ENCODE results near the gene EYA2.

EYA2 gene

DNA sequence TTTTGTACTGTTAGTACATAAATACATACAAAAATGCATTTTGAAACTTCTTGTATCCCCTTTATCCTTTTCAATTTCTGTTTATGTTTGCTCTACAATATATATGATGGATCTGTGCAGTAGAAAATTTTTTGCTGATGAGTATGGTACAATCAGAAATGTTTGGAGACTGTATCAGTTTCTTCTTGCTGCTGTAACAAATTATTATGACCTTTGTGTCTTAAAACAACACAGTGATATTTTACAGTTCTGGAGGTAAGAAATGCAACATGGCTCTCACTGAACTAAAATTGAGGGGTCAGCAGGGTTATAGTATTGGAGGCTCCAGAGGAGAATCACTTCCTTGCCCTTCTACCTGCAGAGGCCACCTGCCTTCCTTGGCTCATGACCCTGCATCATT lies 184.4 kb downstream of the EYA2 start:
- TF ChIP-seq, protein P1, sequence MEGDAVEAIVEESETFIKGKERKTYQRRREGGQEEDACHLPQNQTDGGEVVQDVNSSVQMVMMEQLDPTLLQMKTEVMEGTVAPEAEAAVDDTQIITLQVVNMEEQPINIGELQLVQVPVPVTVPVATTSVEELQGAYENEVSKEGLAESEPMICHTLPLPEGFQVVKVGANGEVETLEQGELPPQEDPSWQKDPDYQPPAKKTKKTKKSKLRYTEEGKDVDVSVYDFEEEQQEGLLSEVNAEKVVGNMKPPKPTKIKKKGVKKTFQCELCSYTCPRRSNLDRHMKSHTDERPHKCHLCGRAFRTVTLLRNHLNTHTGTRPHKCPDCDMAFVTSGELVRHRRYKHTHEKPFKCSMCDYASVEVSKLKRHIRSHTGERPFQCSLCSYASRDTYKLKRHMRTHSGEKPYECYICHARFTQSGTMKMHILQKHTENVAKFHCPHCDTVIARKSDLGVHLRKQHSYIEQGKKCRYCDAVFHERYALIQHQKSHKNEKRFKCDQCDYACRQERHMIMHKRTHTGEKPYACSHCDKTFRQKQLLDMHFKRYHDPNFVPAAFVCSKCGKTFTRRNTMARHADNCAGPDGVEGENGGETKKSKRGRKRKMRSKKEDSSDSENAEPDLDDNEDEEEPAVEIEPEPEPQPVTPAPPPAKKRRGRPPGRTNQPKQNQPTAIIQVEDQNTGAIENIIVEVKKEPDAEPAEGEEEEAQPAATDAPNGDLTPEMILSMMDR (IDR thresholded peaks at IDR 0.05; ENCODE audit: insufficient read depth, low read depth, low read length, missing control alignments): no peak
- H3K4me3 ChIP-seq (ENCODE audit: low read length): no peak overlapping the region
- DNase-seq (ENCODE audit: low read depth): no peak

DNA sequence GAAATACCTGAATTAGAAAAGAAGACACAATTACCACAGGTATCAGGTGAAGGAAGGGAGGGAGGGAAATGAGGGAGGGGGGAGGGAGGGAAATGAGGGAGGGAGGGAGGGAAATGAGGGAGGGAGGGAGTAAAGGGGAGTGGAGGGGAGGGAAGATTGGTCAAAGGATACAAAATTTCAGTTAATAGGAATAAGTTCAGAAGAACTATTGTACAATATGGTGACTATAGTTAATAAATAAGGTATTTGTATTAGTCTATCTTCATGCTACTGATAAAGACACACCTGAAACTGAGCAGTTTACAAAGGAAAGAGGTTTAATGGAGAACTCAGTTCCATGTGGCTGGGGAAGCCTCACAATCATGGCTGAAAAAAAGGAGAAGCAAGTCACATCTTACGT lies 185.7 kb downstream of the EYA2 start:
- DNase-seq (ENCODE audit: low read depth): no peak
- TF ChIP-seq, protein P1 (IDR thresholded peaks at IDR 0.05; ENCODE audit: insufficient read depth, low read depth, low read length, missing control alignments): no peak
- H3K4me3 ChIP-seq (ENCODE audit: low read length): no peak overlapping the region

DNA sequence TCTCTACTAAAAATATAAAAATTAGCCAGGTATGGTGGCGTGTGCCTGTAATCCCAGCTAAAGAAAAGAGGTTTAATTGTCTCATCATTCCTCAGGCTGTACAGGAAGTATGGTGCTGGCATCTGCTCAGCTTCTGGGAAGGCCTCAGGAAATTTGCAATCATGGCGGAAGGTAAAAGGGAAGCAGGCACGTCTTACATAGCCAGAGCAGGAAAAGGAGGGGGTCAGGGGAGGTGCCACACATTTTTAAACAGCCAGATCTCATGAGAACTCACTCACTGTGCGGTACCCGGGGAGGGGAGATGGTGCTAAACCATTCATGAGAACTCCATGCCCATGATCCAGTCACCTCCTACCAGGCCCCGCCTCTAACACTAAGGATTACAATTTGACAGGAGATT lies 191.7 kb downstream of the EYA2 start:
- no peak overlapping the region for H3K4me3 ChIP-seq (ENCODE audit: low read length)
- TF ChIP-seq, protein P1 (IDR thresholded peaks at IDR 0.05; ENCODE audit: insufficient read depth, low read depth, low read length, missing control alignments): no peak
- no peak for DNase-seq (ENCODE audit: low read depth)

DNA sequence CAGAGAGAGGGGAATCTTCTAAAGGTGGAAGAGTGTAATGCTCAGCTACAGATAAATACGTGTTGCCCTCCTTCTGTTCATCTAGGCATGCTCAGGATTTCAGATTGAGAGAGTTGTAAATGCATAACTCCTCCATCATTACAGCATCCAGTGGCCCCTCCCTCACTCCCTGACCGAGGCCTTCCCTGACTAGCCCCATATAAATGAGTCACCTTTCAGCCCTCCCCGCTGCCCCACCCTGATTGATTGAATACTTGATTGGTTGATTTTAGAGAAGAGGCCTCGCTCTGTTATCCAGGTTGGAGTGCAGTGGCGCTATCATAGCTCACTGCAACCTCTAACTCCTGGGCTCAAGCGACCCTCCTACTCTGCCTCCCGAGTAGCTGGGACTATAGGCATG lies 193.7 kb downstream of the EYA2 start:
- TF ChIP-seq, protein P1 (IDR thresholded peaks at IDR 0.05; ENCODE audit: insufficient read depth, low read depth, low read length, missing control alignments): no peak
- DNase-seq (ENCODE audit: low read depth): no peak
- H3K4me3 ChIP-seq (ENCODE audit: low read length): no peak overlapping the region

DNA sequence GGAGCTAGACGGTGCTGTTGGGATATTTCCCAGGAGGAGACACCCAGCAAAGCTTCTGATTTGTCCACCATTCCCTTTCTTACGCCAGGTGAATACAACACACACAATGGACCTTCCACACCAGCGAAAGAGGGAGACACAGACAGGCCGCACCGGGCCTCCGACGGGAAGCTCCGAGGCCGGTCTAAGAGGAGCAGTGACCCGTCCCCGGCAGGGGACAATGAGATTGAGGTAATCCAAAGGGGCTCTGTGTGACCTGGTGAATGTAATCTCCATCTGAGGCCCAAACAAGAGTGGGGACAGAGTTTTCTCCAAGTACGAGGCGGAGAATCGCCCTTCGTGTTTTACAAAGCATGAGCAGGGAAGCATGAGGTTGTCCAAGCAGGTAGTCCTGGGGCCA lies 194.5 kb downstream of the EYA2 start:
- DNase-seq (ENCODE audit: low read depth): no peak
- H3K4me3 ChIP-seq (ENCODE audit: low read length): no peak overlapping the region
- TF ChIP-seq, protein P1 (IDR thresholded peaks at IDR 0.05; ENCODE audit: insufficient read depth, low read depth, low read length, missing control alignments): no peak

DNA sequence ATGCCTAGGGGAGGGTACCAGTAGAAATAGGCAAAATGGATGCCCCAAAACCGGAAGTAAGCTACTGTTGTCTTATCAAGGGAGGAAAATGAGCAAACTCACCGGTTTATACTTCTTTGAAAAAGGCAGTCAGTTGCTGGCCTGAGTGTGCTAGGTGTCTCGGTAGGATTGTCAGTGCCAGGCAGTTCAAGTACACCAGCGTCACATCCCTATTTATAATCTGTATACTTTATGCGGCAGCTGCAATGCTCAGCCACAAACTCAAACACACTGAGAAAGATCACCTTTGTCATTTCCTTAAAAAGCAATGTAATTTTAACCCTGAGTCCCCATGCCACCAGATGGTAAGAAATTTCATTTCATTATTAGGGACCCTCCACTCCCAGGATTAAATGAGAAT lies 196.2 kb downstream of the EYA2 start:
- no peak for DNase-seq (ENCODE audit: low read depth)
- TF ChIP-seq, protein P1 (IDR thresholded peaks at IDR 0.05; ENCODE audit: insufficient read depth, low read depth, low read length, missing control alignments): no peak
- no peak overlapping the region for H3K4me3 ChIP-seq (ENCODE audit: low read length)

DNA sequence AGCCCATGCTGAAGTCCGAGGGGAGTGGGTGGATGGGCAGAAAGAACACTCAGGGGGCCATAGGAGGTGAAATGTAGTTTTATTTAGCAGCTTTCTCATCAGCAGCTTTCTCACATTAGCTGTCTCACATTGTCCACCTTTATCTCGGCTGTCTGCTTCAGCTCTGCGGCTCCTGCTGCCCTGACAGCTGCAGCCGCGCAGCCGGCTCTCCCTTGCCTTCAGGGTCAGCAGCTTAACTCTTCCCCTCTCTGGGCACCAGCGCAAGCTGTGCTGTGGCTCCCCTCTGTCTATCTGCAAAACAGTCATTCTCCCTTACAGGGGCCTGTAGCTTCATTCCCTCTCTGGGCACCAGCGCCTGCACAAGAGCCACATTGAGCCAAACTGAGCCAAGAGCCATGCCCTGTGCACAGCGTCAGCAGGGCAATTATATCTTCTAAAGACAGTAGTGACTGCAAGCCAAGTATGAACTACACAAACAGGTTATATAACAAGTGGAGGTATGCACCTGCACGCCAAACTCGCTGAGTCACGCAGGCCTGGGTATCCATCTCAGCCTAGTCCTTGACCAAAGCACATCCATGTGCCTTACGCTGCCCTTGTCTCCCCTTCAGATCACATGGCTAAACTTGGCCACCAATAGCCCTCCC lies 198.8 kb downstream of the EYA2 start:
- no peak overlapping the region for H3K4me3 ChIP-seq (ENCODE audit: low read length)
- no peak for DNase-seq (ENCODE audit: low read depth)
- TF ChIP-seq, protein P1 (IDR thresholded peaks at IDR 0.05; ENCODE audit: insufficient read depth, low read depth, low read length, missing control alignments): no peak

Measured in epithelial cell of esophagus (primary cell).